Adipose tissue (tissue), 3 donors: Measurements from ENCODE around the gene PSMB1. TPM values are rescaled to one million over a fixed set of nuclear protein-coding genes. Genes with fewer than 3 reads are reported as not detected.
"Not testable (repeated sequence)": the region's sequence is repeated elsewhere in the genome, so short reads cannot be mapped to it uniquely, and the experiment has no call there.

Experiments
- H3K27ac ChIP-seq: one replicate; pipeline ENCODE4 v1.5.1; 2013; ENCODE audit warnings: low read depth, low read length
- WGBS, 3 donors: extraction: QIAGEN DNeasy Blood & Tissue Kit; methylation state at CpG; one replicate each; pipeline ENCODE4 v1.1.7; 2013; 5-methylcytosine and 5-hydroxymethylcytosine counted together
- polyA plus RNA-seq, 3 donors: library from polyadenylated mRNA; stranded (reverse); fragments of 200-250 nt; gene quantifications; one replicate each; pipeline ENCODE4 v1.2.3, GENCODE V29; 2013
- donor health status: healthy with polysubstance abuse.
- donor health status: Bipolar disorder and iron deficiency.
- donor health status: healthy.

Gene PSMB1
- polyA plus RNA-seq, 3 donors = 135 to 274 (median 239) TPM

DNA sequence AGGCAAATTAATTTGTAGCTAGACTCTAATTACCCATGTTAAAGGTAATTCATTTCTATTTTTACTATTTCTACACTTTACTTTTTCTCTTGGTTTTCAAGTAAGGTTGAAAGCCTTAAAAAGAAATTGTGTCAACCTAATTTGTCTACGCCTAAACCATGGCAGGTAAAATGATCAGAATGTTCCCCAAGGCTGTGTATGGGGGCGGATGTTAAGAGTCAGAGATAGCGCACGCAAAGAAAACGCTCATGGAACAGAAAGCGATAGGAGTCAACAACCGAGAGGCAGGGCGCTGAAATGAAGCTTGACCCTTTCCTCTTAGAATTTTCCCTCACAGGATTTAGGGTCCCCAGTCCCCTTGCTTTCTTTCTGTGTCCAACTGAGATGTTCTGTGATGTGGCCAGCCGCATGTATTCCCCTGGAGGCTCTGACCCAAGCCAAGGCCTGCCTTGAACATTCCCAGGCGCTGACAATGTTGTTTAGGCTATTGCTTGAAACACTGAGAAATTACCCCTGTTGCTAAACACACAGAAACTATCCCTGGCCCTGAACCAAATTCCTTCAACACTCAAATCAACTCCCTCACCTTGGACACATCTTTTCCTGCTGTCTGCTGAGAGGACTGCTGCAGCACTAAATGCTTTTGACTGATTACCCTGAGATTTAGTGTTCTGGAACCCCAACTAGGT, 10.9 kb downstream of the PSMB1 start:
- 87 to 89% (median 88%) methylated on average over 10 of the region's 10 CpGs for WGBS, 3 donors
- H3K27ac ChIP-seq = no peak overlapping the region

DNA sequence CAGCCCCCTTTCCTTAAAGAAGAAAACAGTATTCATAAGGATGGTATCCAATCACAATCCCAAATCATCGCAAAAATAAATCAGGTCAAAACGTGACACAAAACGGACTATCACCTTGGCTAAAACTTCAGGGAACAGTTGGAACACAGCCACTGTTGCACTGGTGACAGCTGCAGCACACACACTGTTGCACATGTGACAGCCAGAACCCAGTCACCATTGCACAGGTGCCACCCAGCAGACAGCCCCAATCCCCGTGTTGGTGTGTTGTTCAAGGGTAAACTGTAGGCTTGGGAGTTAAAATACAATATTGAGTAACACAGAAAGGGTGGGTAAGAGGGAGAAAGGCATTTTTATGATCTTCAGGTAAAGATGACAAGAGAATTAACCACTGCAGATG, 15.8 kb downstream of the PSMB1 start:
- 72 to 92% (median 91%) methylated on average over 4 of the region's 4 CpGs for WGBS, 3 donors
- no peak overlapping the region for H3K27ac ChIP-seq

DNA sequence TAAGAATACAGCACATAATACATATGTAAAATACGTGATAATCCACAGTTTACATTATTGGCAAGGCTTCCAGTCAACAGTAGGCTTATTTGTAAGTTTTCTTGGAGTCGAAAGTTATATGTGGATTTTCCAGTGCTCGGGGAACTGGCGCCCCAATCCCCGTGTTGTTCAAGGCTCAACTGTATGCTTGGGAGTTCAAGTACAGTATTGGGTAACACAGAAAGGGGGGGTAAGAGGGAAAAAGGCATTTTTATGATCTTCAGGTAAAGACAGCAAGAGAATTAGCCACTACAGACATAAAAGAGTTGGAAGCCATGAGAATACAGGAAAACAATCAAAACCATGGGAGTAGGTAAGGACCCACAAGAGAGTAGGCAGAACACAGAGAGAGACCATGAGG, 16.4 kb downstream of the PSMB1 start:
- 88 to 91% (median 91%) methylated on average over 5 of the region's 5 CpGs for WGBS, 3 donors
- H3K27ac ChIP-seq = no peak overlapping the region

DNA sequence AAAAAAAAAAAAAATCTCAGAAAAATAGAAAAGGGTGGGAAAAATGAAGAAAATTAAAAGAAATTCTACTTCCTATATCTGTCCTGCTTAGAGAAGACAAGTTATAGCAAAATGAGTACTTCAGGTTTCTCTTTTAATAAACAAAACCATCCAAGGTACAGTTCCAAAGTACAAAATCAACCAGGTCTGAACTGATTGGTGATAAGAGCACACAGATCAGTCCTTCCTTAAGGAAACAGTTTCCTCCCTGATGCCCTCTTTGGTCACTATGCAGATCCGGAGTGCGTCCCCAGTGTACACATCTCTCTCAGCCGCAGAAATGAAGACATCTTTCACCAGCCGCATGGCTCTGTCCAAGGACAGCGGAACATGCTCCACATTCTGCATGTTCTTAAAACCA, 18.1 kb downstream of the PSMB1 start:
- WGBS, 3 donors = 80 to 94% (median 93%) methylated on average over 5 of the region's 5 CpGs
- H3K27ac ChIP-seq = no peak overlapping the region

DNA sequence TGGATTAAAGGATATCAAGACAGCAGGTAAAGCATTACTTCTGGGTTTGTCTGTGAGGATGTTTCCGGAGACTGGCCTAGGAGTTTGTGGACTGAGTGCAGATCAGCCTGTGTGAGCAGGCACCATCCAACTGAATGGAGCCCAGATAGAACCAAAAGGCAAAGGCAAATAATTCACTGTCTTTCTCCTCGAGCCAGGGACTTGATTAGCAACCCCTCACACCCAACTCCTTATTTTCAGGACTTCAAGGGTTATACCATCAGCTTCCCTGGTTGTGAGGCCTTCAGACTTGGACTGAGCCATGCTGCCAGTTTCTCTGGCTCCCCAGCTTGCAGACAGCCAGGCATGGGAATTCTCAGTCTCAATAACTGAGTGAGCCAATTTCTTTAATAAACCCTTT, 19.3 kb downstream of the PSMB1 start:
- no peak overlapping the region for H3K27ac ChIP-seq
- WGBS, 3 donors = 75 to 82% (median 79%) methylated on average over 2 of the region's 2 CpGs

DNA sequence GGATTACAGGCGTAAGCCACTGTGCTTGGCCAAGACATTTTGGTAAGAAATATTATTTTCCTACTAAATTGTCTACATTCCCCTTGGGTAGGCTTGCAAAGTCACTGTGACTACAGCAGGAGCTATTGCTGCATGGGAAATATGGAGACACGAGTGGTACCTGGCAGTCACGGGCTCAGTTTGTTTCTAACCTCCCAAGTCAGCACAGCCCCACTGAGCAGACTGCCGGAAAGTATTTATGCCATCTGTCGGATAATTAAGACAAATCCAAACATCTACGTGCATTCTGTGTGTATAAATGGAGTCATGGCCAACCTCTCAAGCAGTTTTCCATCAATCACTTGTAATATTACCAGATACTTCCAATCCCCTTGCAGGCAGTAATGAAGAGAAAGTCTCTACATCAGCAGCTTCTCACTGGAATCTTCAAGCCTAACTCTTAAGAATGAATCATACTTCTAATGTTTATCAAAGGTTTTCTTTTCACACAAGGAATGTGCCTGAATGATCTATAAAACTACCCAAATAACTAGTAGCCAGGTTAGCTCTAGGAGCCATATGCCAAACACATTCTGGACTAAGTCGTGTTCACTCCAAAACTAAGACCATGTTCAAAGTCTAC, 20.1 kb downstream of the PSMB1 start:
- H3K27ac ChIP-seq = no peak overlapping the region

DNA sequence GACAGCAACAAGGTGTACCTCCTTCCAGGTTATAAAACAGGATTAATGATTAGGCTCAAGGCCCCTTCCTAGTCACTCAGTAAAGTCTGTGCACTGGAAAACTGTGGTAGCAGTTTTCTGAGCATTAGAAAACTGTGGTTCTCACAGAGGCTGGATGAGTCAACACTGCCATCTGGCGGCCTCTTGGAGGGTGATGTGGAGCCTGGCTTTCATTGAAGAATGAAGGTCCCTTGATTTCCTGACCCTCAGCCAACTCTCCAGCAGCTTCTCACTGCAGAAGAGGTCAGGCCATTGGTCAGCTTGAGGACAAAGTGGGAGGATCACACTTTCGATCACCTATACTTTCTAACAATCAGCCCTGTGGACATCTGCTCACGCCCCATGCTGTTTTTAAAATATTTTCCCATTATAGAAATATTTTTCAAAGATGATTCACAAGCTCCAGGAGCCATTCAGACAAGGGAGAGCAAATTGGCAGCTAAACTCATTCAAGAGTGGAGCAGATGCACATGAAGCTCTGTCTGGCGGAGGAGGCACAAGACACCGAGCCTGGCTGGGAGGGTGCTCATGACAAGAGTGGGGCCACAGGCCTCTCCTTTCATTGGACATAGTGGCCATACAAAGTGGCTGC, 23.2 kb downstream of the PSMB1 start:
- 46 to 56% (median 54%) methylated on average over 5 of the region's 5 CpGs for WGBS, 3 donors

More for the DNA sequence above, 20.1 kb downstream of the PSMB1 start:
- WGBS, 3 donors = 81 to 85% (median 84%) methylated on average over 7 of the region's 7 CpGs

DNA sequence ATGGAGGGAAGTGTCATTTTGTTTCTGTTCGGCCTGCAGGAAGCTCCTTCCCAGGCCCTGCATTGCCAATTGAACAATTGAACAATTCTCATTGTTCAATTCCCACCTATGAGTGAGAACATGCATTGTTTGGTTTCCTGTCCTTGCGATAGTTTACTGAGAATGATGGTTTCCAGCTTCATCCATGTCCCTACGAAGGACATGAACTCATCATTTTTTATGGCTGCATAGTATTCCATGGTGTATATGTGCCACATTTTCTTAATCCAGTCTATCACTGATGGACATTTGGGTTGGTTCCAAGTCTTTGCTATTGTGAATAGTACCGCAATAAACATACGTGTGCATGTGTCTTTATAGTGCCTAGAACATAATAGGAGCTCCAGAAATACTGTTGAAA, 25.1 kb downstream of the PSMB1 start:
- H3K27ac ChIP-seq = not testable (repeated sequence)
- WGBS, 3 donors = 84 to 92% (median 85%) methylated on average over 5 of the region's 5 CpGs

More for the DNA sequence above, 23.2 kb downstream of the PSMB1 start:
- no peak overlapping the region for H3K27ac ChIP-seq

DNA sequence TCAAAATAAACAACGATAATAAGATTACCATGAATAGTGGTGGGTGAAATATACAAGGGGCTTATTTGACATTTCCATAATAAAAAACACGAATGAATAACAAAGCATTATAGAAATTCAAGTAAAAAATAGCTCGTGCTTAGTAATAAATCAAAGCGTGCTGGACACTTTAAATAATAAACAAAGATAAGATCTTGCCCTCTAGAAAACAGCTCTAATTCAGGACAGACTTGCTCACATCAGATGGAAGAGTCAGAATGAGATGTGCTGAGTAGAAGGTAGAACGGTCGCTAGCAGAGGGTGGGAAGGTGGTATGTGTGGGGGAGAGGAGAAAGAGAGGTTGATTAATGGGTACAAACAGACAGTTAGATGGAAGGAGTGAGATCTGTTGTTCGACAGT, 27.3 kb downstream of the PSMB1 start:
- H3K27ac ChIP-seq = no peak overlapping the region
- WGBS, 3 donors = 61 to 77% (median 71%) methylated on average over 7 of the region's 7 CpGs

DNA sequence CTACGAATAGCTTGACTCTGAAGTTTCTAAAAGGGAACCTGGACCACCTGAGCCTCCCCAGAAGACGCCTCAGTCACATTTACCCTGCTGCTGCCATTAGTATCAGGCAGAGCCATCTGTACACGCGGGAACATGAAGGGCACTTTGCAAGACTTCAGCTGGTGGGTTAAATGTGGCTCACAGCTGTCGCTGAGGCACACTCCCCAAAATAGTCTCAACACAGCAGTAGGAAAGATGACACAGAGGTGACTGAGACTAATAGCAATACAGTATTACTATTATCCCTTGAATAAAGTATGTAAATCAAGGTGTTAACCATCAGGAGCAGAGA, 29.0 kb downstream of the PSMB1 start:
- no peak overlapping the region for H3K27ac ChIP-seq

DNA sequence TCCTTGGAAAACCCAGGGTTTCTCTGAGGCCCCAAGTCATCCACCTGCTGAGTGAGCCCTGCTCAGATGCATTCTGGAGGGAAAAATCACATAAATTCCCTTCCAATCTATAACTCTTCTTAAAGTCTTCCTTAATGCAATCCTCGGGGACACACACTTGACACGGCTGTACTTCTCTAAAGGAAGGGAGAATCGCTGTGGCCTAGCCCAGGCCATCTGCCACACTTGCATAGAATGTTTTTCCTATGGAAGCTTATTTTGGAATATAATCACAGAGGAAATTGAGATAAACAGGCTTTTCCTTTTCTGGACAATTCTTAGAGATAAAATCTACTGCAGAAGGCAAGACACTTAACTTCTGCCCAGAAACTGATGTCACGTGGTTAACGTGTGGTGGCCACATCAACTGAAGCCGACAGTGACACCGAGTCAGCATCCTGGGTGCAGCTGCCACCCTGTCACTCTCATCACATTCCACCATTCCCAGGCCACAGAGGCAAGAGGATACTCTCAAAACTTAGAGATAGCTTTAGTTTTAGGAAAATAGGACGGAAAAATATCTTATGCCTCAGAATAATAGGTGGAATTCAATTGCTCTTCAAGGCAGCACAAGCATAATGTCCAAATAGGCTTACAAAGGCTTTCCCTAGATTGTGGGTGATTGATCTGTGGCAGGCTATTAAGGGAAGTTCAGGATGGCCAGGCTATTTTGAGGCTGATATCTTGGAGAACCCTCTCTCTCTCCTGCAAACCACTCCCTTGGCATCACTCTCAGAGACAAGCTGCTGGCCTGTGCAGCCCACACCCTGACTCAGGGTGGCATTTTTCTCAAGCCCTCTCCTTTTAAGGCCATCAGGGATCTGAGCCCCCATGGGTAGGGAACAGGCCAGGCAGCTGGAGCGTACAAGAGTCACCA, 29.6 kb downstream of the PSMB1 start:
- WGBS, 3 donors = 48 to 80% (median 52%) methylated on average over 9 of the region's 9 CpGs
- no peak overlapping the region for H3K27ac ChIP-seq

More for the DNA sequence above, 29.0 kb downstream of the PSMB1 start:
- 72 to 82% (median 74%) methylated on average over 5 of the region's 5 CpGs for WGBS, 3 donors

DNA sequence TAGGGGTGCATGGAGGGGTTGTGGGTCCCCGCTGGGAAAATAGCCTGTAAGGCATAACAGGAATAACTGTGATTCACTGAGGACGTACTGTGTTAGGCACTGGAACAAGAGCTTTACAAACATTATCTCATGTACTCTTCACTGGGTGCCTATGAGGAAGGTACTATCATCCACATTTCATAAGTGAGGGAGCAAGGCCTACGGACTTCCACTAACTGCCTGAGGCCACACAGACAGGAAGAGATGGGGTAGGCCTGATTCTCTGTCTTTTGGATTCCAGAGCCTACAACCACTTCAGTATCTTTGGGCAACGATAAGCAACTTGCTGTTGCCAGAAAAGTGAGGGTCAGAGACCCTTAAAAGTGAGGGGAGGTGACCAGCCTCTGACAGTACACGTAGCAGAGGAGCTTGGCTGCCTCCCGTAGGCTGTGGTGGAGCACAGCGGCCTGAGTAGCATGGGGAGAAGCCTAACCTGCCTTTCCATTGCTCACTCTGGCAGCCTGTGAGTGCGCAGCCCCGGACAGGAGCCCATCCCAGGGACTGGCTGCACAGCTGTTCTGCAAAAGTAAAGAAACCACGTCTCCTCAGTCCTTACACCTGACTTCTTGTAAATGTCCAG, 30.4 kb downstream of the PSMB1 start:
- 76 to 86% (median 76%) methylated on average over 10 of the region's 10 CpGs for WGBS, 3 donors
- H3K27ac ChIP-seq = no peak overlapping the region

DNA sequence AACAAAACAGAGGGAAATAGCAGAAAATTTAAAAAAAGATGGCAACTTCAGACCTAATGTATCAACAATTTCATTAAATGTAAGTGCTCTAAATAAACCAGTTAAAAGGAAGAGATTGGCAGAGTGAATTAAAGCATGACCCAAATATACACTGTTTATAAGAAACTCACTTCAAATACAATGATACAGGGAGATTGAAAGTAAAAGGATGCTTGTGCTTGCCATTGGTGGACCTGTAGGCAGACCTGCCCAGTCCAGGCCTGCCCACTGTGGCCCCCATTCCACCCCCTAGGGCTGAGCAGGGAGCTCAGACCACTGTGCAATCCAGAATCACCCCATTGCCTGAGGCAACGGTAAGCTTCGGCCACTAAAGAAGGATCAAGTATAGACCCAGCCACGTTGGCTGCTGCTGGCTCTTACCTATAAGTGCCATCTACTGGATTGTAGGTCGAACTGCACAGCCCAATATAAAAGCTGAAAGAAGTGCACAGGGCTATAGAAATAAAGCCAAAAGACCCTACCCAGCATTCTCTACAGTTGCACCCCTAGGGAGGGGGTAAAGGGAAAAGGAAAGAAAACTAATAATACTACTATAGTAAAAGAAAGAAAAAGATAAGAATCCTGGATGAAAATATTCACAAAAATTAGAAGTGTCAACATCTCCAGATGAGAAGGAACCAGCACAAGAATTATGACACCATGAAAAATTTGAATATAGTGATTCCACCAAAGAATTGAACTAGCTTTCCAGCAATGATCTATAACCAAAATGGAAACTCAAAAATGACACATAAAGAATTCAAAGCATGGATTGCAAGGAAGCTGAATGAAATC, 36.1 kb downstream of the PSMB1 start:
- no peak overlapping the region for H3K27ac ChIP-seq
- WGBS, 3 donors = 0 to 3% (median 0%) methylated on average over 4 of the region's 4 CpGs

DNA sequence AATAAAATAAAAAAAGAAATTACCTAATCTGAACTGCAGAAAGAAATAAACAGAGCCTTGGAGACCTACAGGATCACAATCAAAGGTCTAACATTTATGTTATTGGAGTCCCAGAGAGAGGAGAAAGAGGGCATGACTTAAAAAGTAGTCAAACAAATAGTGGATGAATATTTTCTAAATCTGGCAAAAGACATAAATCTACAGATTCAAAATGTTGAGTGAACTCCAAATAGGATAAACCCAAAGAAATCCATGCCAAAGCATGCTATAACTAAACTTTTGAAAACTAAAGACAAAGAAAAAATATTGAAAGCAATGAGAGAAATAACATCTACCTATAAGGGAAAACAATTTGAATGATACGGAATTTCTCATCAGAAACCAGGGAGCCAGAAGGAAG, 38.2 kb downstream of the PSMB1 start:
- 92 to 97% (median 95%) methylated on average over 1 of the region's 1 CpG for WGBS, 3 donors
- no peak overlapping the region for H3K27ac ChIP-seq

DNA sequence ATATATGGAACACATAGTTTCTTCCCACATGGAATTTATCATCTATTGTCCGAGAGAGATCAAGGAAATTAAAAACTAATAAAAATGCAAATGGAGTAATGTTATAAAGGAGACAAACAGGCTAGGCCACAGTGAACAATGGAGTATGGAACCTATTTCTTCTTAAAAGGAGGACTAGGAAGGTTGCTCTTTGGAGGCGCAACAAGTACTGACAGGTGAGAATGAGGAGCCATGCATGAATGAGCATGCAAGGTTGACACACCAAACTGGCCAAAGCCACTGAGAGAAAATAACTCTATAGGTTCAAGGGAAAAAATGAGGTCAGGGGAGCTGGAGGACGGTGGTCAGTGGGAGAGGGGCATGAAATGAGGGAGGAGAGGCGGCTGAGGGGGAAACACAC, 40.9 kb downstream of the PSMB1 start:
- 84 to 90% (median 88%) methylated on average over 4 of the region's 4 CpGs for WGBS, 3 donors
- H3K27ac ChIP-seq = no peak overlapping the region

DNA sequence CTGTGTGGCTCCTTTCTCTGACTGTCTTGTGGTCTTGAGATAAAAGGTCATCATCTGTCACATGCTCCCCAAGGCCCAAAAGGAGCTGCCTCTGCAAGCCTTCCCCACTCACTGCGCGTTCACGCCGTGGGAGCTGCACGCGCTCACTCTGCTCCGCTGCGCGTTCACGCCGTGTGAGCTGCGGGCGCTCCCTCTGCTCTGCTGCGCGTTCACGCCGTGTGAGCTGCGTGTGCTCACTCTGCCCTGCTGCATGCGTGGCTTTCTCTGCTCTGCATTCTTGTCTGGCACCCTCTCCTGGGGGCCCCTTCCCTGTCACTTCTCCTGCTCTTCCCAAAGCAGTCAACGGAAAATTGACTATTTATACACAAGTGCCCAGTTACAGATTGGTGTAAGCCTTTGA, 42.5 kb downstream of the PSMB1 start:
- H3K27ac ChIP-seq = no peak overlapping the region
- WGBS, 3 donors = 93 to 95% (median 95%) methylated on average over 20 of the region's 20 CpGs

DNA sequence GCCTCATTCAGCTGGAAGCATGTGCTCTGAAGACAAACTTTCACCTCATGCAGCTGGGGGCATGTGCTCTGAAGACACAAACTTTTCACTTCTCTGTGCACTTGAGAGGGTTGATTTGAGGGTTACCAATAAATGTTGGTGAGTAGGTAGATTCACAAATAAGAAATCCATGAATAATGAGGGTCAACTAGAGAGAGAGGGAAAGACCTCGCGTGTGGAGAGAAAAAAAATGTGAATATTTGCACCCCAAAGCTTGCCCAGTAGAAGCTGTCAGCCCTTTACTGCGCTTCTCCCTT, 43.4 kb downstream of the PSMB1 start:
- H3K27ac ChIP-seq = no peak overlapping the region
- WGBS, 3 donors = 88 to 95% (median 91%) methylated on average over 3 of the region's 3 CpGs
